Breast epithelium (tissue), 3 donors: ENCODE data around the gene DYNC1H1.

Experiments
- POLR2AphosphoS5 ChIP-seq, 3 donors: sonication (generic); formaldehyde crosslinking; IDR thresholded peaks; one replicate each; pipeline ENCODE4 v1.6.1; 2017; ENCODE audit warnings: antibody characterized with exemption in 3 of 3
- TF ChIP-seq, protein P1 (sequence below), 3 donors: fragments of 450-650 bp; IDR thresholded peaks; one replicate each; pipeline ENCODE4 v1.5.1; 2016 to 2017; ENCODE audit warnings: antibody characterized with exemption in 3 of 3, mild to moderate bottlenecking in 3 of 3, moderate library complexity in 3 of 3

- TF ChIP-seq, protein P1, sequence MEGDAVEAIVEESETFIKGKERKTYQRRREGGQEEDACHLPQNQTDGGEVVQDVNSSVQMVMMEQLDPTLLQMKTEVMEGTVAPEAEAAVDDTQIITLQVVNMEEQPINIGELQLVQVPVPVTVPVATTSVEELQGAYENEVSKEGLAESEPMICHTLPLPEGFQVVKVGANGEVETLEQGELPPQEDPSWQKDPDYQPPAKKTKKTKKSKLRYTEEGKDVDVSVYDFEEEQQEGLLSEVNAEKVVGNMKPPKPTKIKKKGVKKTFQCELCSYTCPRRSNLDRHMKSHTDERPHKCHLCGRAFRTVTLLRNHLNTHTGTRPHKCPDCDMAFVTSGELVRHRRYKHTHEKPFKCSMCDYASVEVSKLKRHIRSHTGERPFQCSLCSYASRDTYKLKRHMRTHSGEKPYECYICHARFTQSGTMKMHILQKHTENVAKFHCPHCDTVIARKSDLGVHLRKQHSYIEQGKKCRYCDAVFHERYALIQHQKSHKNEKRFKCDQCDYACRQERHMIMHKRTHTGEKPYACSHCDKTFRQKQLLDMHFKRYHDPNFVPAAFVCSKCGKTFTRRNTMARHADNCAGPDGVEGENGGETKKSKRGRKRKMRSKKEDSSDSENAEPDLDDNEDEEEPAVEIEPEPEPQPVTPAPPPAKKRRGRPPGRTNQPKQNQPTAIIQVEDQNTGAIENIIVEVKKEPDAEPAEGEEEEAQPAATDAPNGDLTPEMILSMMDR (IDR thresholded peaks at IDR 0.05): no peak
- no peak for TF ChIP-seq POLR2AphosphoS5 (IDR thresholded peaks at IDR 0.05)
These were observed 5.8 kb upstream of the DYNC1H1 start for GRCh38 chr14:101958418-101959180.
